Activated naive CD4-positive, alpha-beta T cell (primary cell): ENCODE measurements around the gene ZNRD2.
"Not testable (repeated sequence)": the region's sequence is repeated elsewhere in the genome, so short reads cannot be mapped to it uniquely, and the experiment has no call there.

ENCODE experiments used
- DNase-seq, 4 experiments: peaks; one replicate each; lab custom pipeline; 2025; lab: John Stamatoyannopoulos, UW

Gene ZNRD2

DNA sequence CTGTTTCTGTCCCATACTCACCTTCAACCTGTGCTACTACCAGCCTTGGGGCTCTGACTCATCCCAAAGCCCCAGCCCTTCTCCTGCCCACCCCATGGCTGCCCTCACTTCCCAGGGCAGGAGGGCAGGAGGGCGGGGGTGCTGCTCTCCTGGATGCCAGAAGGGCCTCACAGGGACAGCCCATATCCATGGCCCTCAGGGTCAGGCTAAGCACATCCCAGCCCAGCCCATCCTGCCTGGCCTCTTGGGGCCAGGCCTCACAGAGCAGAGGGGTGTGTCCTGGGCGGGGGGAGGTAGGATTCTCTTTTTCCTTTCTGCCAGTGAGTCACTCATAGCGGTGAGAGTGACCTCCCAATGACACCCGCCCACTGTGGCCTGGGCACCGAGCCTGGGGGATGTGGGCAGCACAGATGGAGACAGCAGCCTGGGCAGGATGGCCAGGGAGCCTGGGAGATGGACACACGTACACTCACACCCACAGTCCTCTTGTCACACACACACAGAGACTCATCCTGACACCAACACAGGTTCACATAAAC, 14.5 kb upstream of the ZNRD2 start:
- no peak for DNase-seq

DNA sequence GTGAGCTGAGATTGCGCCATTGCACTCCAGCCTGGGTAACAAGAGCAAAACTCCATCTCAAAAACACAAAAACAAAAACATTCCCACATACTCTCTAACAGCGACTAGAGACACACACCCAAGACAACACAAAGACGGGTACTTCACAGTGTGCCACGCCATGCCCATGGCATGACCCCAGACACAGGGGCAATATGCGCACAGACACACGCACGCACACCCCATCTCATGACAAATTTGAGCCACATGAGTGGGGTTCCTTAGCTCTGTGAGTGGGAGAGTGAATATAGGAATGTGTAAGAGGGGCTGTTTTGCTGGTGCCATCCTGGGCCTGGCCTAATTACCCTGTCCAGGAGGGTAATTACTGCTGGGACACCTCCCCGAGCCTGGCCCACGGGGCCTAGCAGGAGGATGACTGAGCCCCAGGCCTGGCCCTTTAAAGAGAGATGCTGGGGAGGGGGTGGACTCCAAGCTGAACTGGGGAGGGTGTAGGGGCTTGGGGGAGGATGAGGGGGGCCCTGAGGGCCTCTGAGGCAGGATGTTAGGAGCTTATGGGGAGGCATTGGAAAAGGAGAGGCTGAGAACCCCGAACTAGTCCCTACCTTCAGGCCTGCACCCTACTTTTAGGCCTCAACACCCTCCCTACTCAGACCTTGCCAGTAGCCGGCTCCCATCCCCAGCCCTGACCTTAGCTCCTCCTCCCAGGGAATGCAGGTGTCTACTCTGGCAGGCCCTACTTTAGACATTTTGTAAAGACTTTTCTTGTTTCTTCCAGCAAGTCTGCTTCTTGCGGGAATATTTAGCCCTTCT, 13.6 kb upstream of the ZNRD2 start:
- DNase-seq, result no peak

DNA sequence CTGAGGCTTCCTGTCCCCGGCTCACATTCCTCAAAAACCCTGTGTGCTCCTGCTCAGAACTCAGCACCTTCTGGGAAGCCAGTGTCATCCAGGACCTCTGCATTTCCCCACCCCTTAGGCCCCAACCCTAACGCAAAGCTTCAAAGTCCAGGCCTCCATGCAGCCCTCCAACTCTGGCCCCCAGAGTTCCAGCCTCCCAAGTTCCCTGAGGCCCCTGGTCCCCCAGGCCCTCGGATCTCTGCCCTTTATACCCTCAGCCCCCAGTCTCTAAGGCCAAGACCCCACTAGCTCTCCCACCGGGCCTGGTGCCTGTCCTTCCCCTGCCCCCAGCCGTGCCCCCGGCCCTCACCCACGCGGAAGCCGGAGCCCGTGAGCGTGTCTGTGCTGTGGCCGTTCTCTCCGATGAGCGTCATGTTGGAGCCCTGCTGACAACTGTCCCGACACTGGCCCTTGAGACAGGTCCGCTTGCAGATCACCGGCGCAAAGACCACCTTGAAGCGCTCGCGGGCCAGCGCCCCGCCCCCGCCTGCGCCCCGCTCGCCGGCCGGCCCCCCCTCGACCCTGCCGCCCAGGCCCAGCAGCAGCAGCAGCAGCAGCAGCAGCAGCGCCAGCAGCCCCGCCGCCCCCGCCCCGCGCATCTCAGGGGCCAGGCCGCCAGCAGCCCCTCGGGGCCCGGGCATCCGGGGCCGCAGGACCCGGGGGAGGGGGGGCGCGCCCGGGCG, 12.8 kb upstream of the ZNRD2 start:
- no peak for DNase-seq

DNA sequence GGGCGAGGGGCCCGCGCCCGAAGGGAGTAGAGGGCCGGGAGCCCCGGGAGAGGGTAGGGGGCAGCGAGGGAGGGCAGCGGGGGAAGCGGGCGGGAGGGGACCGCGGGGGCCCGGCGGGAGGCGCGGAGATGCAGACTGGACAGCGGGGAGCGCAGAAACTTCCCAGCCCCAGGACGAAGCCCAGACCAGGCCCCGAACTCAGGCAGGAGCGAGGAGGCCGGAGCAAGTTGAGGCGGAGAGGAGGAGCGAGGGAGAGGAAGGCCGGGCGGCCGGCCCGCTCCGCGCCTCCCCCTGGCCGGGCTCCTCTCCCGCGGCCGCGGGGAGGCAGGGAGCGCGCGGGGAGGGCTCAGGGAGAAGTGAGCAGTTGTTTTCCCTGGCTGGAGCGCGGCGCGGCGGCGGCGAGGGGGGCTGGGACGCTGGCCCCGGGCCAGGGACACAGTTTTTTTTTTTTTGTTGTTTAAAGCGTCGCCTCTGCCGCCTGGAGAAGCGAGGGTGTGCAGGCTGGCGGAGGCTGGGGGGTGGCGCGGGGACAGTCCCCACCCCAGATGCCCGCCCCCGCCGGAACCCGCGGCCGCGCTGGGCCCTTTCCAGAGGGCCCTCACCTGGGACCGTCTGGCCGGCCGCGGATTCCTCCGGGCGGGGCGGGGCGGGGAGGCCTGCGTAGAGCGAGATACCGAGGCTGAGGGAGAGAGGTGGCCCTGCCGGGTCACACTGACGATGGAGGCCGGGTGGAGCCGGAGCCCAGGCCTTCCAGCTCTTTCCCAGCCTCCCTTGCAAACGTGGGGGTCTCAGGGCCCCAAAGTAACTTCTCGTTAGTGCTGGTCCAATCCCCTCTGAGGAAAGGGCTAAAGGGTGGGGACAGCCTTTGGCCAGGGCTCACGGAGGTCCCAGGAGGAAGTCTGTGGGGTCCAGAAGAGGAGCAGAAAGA, 12.0 kb upstream of the ZNRD2 start, which contains the start of gene LTBP3:
Gene LTBP3 (minus strand): TSS at position 358 of the 928 bp plus-strand sequence. CDS start 400 bp downstream, outside the sequence.
- DNase-seq, result peak in 1 of 4 experiments; percentile 40

DNA sequence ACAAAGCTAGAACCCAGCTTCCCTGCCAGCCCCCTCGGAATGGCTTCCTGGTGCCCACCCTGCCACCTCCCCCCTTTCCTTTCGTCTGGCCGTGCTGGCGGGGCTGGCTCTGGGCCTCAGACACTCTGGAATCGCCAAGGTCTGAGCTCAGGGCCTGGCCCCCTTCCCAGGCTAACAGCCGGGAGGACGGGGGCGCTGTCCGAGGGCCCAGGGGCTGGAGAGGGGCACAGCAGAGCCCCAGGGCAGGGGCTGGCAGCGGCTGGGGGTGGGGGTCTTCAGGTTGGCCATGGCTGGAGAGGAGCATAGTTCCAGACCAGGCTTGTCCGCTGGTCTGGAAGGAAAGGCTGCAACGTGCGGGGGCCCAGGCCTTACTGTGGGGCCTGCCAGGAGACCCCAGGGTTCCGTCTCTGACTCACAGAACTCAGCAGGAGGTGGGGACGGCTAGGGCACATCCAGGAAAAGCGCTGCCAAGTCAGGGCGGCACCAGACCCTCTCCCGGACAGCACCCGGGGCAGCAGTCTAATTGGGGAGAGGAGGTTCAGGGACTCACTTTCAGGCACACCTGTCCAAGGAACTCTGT, 11.3 kb upstream of the ZNRD2 start:
- DNase-seq, result no peak

DNA sequence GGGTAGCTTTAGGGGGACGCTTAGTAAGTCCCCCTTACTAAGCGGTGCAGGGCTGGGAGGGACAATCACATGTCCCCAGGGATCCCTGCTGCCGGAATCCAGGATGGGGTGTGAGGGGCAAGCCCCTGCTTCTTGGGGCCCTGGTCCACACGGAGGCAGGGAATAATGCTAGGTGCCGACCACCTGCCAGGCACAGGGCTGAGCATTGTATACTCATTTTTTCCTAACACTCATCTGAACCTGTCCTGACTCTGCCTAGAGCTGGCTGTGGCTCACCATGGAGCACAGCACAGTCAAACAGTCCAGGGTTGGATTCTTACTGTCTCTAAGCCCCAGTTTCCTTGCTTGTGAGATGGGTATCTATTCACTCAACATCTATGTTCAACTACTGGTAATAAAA, 10.7 kb upstream of the ZNRD2 start:
- DNase-seq, result no peak

DNA sequence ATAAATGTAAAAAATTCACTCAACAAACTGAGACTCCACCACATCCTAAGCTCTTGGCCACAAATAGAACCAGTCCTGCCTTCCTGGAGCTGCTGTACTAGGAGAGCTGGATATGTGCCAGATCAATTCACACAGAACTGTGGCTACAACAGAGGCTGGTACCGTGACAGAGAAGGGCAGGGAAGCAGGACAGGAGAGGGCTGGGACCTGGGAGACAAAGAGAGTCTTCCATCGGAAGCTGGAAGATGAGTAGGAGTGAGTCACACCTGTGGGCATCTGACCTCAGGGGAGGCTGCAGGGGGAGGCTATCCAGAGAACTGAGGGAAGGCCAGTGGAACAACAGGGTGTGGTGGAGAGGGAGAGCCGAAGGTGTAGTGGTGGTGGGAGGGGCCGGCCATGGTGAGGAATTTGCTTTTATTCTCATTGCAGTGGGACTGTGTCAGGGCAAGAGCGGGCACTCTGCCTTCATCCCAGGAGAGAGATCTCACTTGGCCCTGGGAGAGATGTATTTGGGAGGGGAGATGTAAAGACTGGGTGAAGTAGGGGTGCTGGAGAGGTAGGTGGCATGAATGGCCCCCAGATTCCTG, 10.2 kb upstream of the ZNRD2 start:
- DNase-seq, result no peak

DNA sequence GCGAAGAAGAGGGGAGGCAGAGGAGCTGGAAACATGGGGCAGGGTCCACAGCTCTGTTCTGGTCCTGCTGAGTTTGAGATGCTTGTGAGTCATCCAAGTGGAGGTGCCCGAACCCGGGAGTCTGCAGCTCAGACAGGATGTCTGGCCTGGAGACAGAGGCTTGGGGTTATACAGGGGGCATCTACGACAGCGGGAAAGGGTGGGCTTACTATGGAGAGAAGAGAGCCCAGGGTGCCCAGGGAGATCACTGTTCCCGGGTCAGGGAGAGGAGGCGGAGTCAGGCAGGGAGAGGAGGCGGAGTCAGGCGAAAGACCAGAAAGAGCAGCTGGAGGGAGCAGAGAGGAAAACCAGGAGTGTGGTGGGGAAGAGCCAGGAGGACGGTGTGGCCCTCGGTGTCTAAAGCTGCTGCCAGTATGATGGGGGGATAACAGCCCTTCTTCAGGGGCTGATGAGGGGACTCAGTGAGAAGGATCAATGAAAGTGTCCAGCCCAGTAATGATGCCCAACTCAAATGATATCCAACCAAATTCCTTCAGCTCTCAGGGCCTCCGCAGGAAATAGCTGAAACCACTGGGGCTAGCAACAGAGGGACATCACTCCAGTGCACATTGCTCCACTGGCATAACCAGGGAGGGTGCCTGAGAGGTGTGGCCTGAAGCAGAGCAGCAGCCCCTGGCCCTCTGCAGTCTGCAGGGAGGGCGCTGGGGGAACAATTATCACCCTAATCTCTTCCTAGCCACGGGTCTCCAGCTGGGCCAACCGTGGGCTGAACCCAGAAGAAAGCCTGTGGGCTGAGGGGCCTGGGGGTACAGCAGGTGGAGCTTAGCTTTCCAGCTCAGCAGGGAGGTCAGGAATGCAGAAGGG, 9.5 kb upstream of the ZNRD2 start:
- DNase-seq, result no peak

DNA sequence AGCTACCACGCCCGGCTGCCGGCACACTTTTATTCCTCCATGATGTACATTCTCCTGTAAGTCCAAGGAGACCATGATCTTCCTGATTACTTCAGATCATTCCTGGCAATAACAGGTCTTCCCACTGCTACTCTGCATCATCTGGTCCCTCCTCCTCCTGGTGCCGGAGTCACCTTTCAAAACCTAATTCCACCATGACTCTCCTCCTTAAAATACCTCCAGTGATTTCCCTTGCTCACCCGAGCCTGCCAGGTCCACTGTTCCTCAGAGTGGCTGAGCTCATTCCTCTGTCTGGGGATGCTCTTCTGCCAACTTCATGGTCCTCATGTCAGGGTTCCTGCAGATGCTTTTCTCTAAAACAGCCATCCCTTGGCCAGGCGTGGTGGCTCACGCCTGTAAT, 8.3 kb upstream of the ZNRD2 start:
- no peak for DNase-seq

DNA sequence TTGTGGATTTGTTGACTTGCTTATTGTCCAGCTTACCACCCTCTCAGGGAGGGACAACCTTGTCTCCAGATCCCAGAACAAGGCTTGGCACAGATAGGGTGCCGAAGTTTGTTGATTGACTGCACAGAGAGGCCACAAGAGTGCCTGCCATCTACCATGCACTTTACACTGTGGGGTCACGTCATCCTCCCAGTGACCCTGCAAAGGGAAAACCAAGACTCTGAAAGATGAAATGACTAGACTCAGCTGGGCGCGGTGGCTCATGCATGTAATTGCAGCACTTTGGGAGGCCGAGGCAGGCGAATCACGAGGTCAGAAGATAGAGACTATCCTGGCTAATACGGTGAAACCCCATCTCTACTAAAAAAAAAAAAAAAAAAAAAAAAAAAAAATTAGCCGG, 7.5 kb upstream of the ZNRD2 start:
- no peak for DNase-seq

DNA sequence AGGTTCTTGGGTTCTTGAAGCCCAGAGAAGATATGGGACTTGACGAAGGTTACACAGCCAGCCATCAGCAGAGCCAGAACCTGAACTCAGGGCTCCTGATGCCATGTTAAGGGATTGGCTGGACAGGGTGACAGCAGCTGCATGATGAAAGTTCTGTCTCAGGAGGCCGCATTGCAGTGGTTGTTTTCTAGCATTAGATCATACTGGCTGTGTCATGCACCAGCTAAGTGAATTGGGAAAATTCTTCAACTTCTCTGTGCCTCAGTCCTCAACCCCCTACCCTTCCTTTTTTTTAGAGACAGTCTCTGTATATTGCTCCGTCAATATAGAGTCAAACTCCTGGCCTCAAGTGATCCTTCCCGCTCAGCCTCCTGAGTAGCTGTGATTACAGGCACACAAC, 6.7 kb upstream of the ZNRD2 start:
- no peak for DNase-seq

DNA sequence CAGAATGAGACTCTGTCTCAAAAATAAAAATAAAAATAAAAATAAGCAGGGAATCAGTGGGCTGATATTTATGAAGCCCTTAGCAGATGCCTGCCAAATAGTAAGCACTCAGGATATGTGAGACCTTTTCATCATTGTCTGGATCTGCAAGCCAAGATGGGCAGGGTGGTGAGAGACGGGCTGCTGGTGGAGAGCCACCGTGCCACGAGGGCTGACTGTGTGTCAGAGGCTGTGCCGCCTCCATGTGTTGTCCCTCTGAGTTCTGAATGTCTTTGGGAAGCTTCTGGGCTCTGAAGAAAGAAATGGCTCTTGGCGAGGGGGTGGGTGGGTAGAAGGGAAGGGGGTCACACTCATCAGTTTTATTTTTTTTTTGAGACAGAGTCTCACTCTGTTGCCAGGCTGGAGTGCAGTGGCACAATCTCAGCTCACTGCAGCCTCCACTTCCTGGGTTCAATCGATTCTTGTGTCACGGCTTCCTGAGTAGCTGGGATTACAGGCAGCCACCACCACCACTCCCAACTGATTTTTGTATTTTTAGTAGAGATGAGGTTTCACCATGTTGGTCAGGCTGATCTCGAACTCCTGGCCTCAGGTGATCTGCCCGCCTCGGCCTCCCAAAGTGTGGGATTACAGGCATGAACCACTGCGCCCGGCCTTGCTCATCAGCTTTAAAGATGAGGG, 5.3 kb upstream of the ZNRD2 start:
- DNase-seq, result not testable (repeated sequence)

DNA sequence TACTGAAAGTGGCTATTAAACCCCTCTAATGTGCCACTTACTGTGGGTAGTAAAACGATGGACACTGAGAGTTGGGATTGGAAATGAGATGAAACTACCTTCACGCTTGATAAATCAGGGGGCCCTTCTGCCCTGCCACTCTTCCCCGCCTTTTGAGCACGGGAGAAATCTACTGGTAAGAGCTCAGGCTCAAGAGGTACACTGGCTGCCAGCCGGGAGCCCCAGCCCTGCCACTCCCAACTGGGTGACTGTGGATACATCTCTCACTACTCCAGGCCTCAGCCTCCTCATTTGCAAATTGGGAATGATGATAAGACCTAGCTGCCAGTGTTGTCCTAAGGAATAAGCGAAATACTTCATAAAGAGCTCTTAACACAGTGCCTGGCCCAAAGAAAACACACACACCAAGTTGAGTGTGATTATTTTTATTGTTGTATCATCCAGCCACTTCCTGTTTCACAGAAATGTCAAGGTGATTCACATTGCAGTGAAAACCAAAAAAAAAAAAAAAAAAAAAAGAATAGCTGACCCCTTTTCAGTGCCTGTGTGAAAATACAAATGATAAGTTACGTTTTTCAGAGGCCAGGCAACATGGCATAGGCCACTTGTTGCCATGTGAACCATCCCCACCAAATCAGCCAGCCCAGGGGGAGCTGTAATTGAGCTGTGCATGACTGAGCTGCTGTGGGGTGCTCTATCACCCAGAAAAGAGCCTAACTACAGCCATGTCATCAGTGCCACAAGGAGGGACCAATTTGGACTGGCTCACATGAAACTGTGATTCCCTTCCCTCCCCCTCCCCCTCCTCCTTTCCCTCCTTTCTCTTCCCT, 4.4 kb upstream of the ZNRD2 start:
- DNase-seq, result no peak

DNA sequence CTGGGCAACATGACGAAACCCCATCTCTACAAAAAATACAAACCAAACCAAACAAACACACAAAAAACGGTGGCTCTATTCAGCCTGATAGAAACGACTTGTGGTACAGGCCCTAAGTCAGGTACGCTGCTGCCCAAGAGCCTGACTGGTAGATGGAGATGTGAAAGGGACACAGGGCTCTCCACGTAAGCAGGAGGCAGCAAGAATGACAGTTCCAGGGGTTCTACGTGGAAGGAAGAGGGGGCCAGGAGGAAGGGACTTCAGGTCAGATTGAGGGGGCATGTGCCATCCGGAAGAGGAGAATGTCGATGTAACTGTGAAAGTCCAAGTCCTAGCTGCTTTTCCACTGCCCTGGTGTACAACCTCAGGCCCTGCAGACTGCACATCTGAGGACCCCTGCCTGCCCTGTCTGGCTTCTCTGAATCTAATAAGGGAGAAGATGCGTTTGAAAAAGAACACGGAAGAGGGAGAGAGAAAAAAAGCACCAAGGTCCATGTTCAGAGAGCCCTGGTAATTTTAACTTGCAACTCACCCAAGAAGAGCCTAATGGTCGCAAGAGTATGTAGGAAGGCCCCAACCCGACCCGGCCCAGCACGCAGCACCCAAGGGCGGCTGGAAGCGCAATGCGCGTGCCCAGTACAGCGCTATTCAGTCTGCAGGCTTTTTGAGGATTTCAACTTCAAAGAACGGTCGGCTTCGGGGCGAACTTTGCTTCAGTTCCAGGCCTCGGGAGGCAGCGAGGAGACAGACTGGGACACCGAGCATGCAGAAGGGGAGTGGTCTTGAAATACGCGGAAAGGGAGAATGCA, 909 bp upstream of the ZNRD2 start:
- DNase-seq, result peak in 2 of 4 experiments; percentile 69 to 77

DNA sequence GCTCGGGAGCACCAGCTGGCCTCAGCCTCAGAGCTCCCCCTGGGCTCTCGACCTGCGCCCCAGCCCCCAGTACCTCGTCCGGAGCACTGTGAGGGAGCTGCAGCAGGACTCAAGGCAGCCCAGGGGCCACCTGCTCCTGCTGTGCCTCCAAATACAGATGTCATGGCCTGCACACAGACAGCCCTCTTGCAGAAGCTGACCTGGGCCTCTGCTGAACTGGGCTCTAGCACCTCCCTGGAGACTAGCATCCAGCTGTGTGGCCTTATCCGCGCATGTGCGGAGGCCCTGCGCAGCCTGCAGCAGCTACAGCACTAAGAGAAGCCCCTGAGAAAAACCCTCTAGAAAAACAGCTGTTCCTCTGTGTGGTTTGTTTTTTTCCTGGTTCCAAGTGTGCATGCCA, 1.1 kb downstream of the ZNRD2 start:
- no peak for DNase-seq

DNA sequence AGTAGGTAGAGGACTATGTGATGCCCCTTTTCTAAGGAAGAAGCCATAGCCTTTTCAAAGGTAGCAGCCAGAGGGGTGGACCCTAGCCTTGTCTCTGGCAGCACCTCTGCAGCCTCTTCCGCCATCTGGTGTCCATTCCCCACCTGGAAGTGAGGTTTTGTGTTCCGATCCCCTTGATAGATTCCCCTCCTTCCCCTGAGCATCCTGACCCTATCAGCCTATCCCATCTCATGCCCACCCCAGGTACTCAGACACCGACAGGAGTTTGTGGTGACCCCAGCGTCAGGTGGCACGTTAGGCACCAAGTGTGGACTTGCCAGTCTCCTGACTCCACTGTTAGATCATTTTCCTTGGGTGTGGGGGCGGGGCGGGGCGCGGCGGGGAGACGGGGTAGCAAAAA, 1.7 kb downstream of the ZNRD2 start:
- no peak for DNase-seq

DNA sequence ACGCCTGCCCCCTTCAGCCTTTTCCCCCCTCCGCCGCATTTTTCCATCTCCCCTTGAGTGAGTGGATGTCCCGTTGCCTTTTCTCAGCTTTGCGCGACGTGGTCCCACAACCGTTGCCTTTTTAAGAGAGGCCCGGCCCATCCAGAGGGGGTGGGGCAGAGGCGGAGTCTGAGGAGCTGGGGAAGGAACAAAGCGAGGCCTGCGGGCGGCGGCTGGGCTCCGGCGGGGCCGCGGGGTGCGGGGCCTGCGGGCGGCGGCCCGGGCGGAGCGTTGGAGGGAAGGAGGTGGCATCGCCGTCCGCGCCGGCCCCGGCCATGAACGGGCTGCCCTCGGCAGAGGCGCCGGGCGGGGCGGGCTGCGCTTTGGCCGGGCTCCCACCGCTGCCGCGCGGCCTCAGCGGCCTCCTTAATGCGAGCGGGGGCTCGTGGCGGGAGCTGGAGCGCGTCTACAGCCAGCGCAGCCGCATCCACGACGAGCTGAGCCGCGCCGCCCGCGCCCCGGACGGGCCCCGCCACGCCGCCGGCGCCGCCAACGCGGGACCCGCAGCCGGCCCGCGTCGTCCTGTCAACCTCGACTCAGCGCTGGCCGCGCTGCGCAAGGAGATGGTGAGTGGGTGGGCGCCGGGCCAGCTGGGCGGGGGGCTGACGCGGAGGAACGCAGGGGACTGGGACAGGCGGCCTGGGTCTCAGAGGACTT, 2.2 kb downstream of the ZNRD2 start, which contains the start of gene FAM89B:
Gene FAM89B (plus strand): TSS at position 183 of the 696 bp plus-strand sequence. CDS start 132 bp downstream, at position 315.
- peak; percentile 39 to 87 (median 69) for DNase-seq
